ENCODE data around the gene PRKCA. TPM values are rescaled to one million over a fixed set of nuclear protein-coding genes. Genes with fewer than 3 reads are reported as not detected.

The PRKCA gene
- total RNA-seq, 2 experiments from 2014 or later = 75.1 to 78.5 TPM

GRCh38 chr17:66373944-66374817 lies 71.8 kb downstream of the PRKCA start:
- ChIA-PET CTCF (interaction anchor here (1.5 kb wide), 1 partner anchor 61 kb away, joined by 4 read pairs; no protein-coding TSS in a partner anchor), POLR2A (no interaction called here)
- no peaks in the 10 kb centered on the region for H3K9me3 Mint-ChIP-seq
- DNase-seq = peak; percentile 58
- peak overlapping the region; percentile 69 for H3K27ac Mint-ChIP-seq
- H3K4me1 Mint-ChIP-seq (ENCODE audit: low read depth) = peaks cover 70% of the 10 kb centered on the region
- no peak overlapping the region for H3K4me3 Mint-ChIP-seq
- H3K27me3 Mint-ChIP-seq = no peaks in the 10 kb centered on the region
- intact Hi-C loops (cut with micrococcal nuclease) = loop anchor here (2.0 to 5.0 kb wide), 3 partner anchors 59 to 93 kb away; no protein-coding TSS in a partner anchor
- peaks cover 6% of the 10 kb centered on the region for H3K36me3 Mint-ChIP-seq

- intact Hi-C loops (cut with micrococcal nuclease) = no loop called here
- Mint-ChIP-seq H3K27ac (peak overlapping the region; percentile 14), H3K36me3 (peaks cover 6% of the 10 kb centered on the region), H3K4me3 (no peak overlapping the region), H3K9me3 (no peaks in the 10 kb centered on the region), H3K4me1 (ENCODE audit: low read depth) (peaks cover 73% of the 10 kb centered on the region), H3K27me3 (no peaks in the 10 kb centered on the region)
- no peak for DNase-seq
- CTCF ChIA-PET = interaction anchor here (1.5 kb wide), 1 partner anchor 62 kb away, joined by 4 read pairs; no protein-coding TSS in a partner anchor
- POLR2A ChIA-PET = no interaction called here
Observed at GRCh38 chr17:66375121-66375520, 72.7 kb downstream of the PRKCA start.

GRCh38 chr17:66378296-66378695 lies 75.9 kb downstream of the PRKCA start:
- CTCF ChIA-PET = no interaction called here
- intact Hi-C loops (cut with micrococcal nuclease) = no loop called here
- POLR2A ChIA-PET = no interaction called here
- Mint-ChIP-seq H3K9me3 (no peaks in the 10 kb centered on the region), H3K36me3 (no peaks in the 10 kb centered on the region), H3K27me3 (no peaks in the 10 kb centered on the region), H3K4me1 (ENCODE audit: low read depth) (peaks cover 66% of the 10 kb centered on the region), H3K27ac (no peak overlapping the region), H3K4me3 (no peak overlapping the region)
- no peak for DNase-seq

- Mint-ChIP-seq H3K9me3 (no peaks in the 10 kb centered on the region), H3K27ac (no peak overlapping the region), H3K4me1 (ENCODE audit: low read depth) (peaks cover 61% of the 10 kb centered on the region), H3K36me3 (no peaks in the 10 kb centered on the region), H3K4me3 (no peak overlapping the region), H3K27me3 (no peaks in the 10 kb centered on the region)
- ChIA-PET CTCF (no interaction called here), POLR2A (no interaction called here)
- DNase-seq = no peak
- intact Hi-C loops (cut with micrococcal nuclease) = no loop called here
Observed at GRCh38 chr17:66379544-66379943, 77.1 kb downstream of the PRKCA start.

- H3K36me3 Mint-ChIP-seq = no peaks in the 10 kb centered on the region
- no peaks in the 10 kb centered on the region for H3K27me3 Mint-ChIP-seq
- no peak overlapping the region for H3K27ac Mint-ChIP-seq
- no peak overlapping the region for H3K4me3 Mint-ChIP-seq
- CTCF ChIA-PET = no interaction called here
- POLR2A ChIA-PET = no interaction called here
- H3K9me3 Mint-ChIP-seq = no peaks in the 10 kb centered on the region
- peaks cover 58% of the 10 kb centered on the region for H3K4me1 Mint-ChIP-seq (ENCODE audit: low read depth)
- DNase-seq = no peak
- intact Hi-C loops (cut with micrococcal nuclease) = loop anchor here (2.0 to 5.0 kb wide), 2 partner anchors 19 to 42 kb away; no protein-coding TSS in a partner anchor
Observed at GRCh38 chr17:66379996-66380395, 77.6 kb downstream of the PRKCA start.

- POLR2A ChIA-PET = interaction anchor here (0.6 to 1.5 kb wide), 3 partner anchors 40 to 165 kb away, joined by 3 to 4 read pairs (median 3); no protein-coding TSS in a partner anchor
- intact Hi-C loops (cut with micrococcal nuclease) = loop anchor here (1.0 to 5.0 kb wide), 3 partner anchors 10 to 40 kb away; no protein-coding TSS in a partner anchor
- peak overlapping the region; percentile 66 for H3K27ac Mint-ChIP-seq
Observed at GRCh38 chr17:66381701-66382362, 79.4 kb downstream of the PRKCA start.

GRCh38 chr17:66383333-66383732 lies 80.9 kb downstream of the PRKCA start:
- DNase-seq = no peak
- Mint-ChIP-seq H3K27ac (peak overlapping the region; percentile 40), H3K36me3 (peaks cover 10% of the 10 kb centered on the region), H3K27me3 (no peaks in the 10 kb centered on the region), H3K4me3 (no peak overlapping the region), H3K4me1 (ENCODE audit: low read depth) (peaks cover 66% of the 10 kb centered on the region), H3K9me3 (no peaks in the 10 kb centered on the region)
- CTCF ChIA-PET = no interaction called here
- intact Hi-C loops (cut with micrococcal nuclease) = loop anchor here (5.0 kb wide), 1 partner anchor 39 kb away; no protein-coding TSS in a partner anchor
- POLR2A ChIA-PET = no interaction called here

More at GRCh38 chr17:66381701-66382362, 79.4 kb downstream of the PRKCA start:
- Mint-ChIP-seq H3K4me3 (no peak overlapping the region), H3K9me3 (no peaks in the 10 kb centered on the region), H3K36me3 (peaks cover 4% of the 10 kb centered on the region), H3K27me3 (no peaks in the 10 kb centered on the region), H3K4me1 (ENCODE audit: low read depth) (peaks cover 67% of the 10 kb centered on the region)
- CTCF ChIA-PET = interaction anchor here (1.1 kb wide), 1 partner anchor 21 kb away, joined by 3 read pairs; no protein-coding TSS in a partner anchor
- no peak for DNase-seq

- H3K9me3 Mint-ChIP-seq = no peaks in the 10 kb centered on the region
- peak overlapping the region; percentile 33 for H3K27ac Mint-ChIP-seq
- H3K4me3 Mint-ChIP-seq = no peak overlapping the region
- H3K36me3 Mint-ChIP-seq = peaks cover 30% of the 10 kb centered on the region
- peaks cover 64% of the 10 kb centered on the region for H3K4me1 Mint-ChIP-seq (ENCODE audit: low read depth)
- intact Hi-C loops (cut with micrococcal nuclease) = no loop called here
- ChIA-PET CTCF (interaction anchor here (0.6 kb wide), 1 partner anchor 359 kb away, joined by 4 read pairs; no protein-coding TSS in a partner anchor), POLR2A (no interaction called here)
- no peaks in the 10 kb centered on the region for H3K27me3 Mint-ChIP-seq
- DNase-seq = no peak
Observed at GRCh38 chr17:66386498-66387351, 84.3 kb downstream of the PRKCA start.

- H3K36me3 Mint-ChIP-seq = peaks cover 30% of the 10 kb centered on the region
Observed at GRCh38 chr17:66387392-66387981, 85.1 kb downstream of the PRKCA start.

GRCh38 chr17:66392783-66393437 lies 90.5 kb downstream of the PRKCA start:
- peaks cover 34% of the 10 kb centered on the region for H3K36me3 Mint-ChIP-seq
- H3K27ac Mint-ChIP-seq = no peak overlapping the region
- no peak overlapping the region for H3K4me3 Mint-ChIP-seq
- intact Hi-C loops (cut with micrococcal nuclease) = no loop called here
- POLR2A ChIA-PET = interaction anchor here (0.6 kb wide), 1 partner anchor 46 kb away, joined by 3 read pairs; no protein-coding TSS in a partner anchor
- H3K9me3 Mint-ChIP-seq = peaks cover 4% of the 10 kb centered on the region
- CTCF ChIA-PET = interaction anchor here (1.8 kb wide), 1 partner anchor 174 kb away, joined by 5 read pairs; no protein-coding TSS in a partner anchor
- H3K4me1 Mint-ChIP-seq (ENCODE audit: low read depth) = peaks cover 64% of the 10 kb centered on the region
- no peaks in the 10 kb centered on the region for H3K27me3 Mint-ChIP-seq
- DNase-seq = no peak

More at GRCh38 chr17:66387392-66387981, 85.1 kb downstream of the PRKCA start:
- DNase-seq = no peak
- intact Hi-C loops (cut with micrococcal nuclease) = no loop called here
- CTCF ChIA-PET = interaction anchor here (0.6 kb wide), 1 partner anchor 360 kb away, joined by 4 read pairs; no protein-coding TSS in a partner anchor
- no peaks in the 10 kb centered on the region for H3K27me3 Mint-ChIP-seq
- peaks cover 67% of the 10 kb centered on the region for H3K4me1 Mint-ChIP-seq (ENCODE audit: low read depth)
- H3K27ac Mint-ChIP-seq = no peak overlapping the region
- H3K4me3 Mint-ChIP-seq = no peak overlapping the region
- POLR2A ChIA-PET = no interaction called here
- no peaks in the 10 kb centered on the region for H3K9me3 Mint-ChIP-seq

- DNase-seq = no peak
- no peak overlapping the region for H3K27ac Mint-ChIP-seq
- ChIA-PET POLR2A (interaction anchor here (1.5 kb wide), 1 partner anchor 92 kb away, joined by 4 read pairs; no protein-coding TSS in a partner anchor), CTCF (no interaction called here)
- H3K27me3 Mint-ChIP-seq = no peaks in the 10 kb centered on the region
- peaks cover 16% of the 10 kb centered on the region for H3K36me3 Mint-ChIP-seq
- H3K4me3 Mint-ChIP-seq = no peak overlapping the region
- peaks cover 74% of the 10 kb centered on the region for H3K4me1 Mint-ChIP-seq (ENCODE audit: low read depth)
- H3K9me3 Mint-ChIP-seq = peaks cover 4% of the 10 kb centered on the region
- intact Hi-C loops (cut with micrococcal nuclease) = no loop called here
Observed at GRCh38 chr17:66395961-66396360, 93.5 kb downstream of the PRKCA start.
